Jurkat, Clone E6-1 (cell line): Measurements from ENCODE around the gene GRWD1.
A peak's percentile ranks its signal among the peaks of the same experiment; 100 is the strongest.

Experiments used
- DNase-seq: peaks from one replicate; pipeline ENCODE4 v3.0.0-alpha.2; 2011; ENCODE audit warnings: low read depth, low spot score
- H3K4me3 ChIP-seq: 2 replicates; pipeline ENCODE4 v1.5.1; 2011; ENCODE audit warnings: mild to moderate bottlenecking, low read length, control low read depth, moderate library complexity

GRWD1 gene

GRCh38 chr19:48489608-48490216 is 43.9 kb downstream of the GRWD1 start:
- no peak for DNase-seq
- no peak overlapping the region for H3K4me3 ChIP-seq

- H3K4me3 ChIP-seq = no peak overlapping the region
- peak; percentile 45 for DNase-seq
Measured at GRCh38 chr19:48490981-48491792, 45.4 kb downstream of the GRWD1 start.

- no peak for DNase-seq
- no peak overlapping the region for H3K4me3 ChIP-seq
Measured at GRCh38 chr19:48491793-48492123, 46.0 kb downstream of the GRWD1 start.

- H3K4me3 ChIP-seq = no peak overlapping the region
- peak; percentile 69 for DNase-seq
Measured at GRCh38 chr19:48492925-48493717, 47.3 kb downstream of the GRWD1 start.

GRCh38 chr19:48493718-48494401 is 48.1 kb downstream of the GRWD1 start:
- no peak for DNase-seq
- no peak overlapping the region for H3K4me3 ChIP-seq

GRCh38 chr19:48495396-48495795 is 49.6 kb downstream of the GRWD1 start:
- H3K4me3 ChIP-seq = no peak overlapping the region
- no peak for DNase-seq

GRCh38 chr19:48496959-48497727 is 51.4 kb downstream of the GRWD1 start:
- DNase-seq = no peak
- no peak overlapping the region for H3K4me3 ChIP-seq

GRCh38 chr19:48497728-48498594 is 52.2 kb downstream of the GRWD1 start:
- DNase-seq = no peak
- no peak overlapping the region for H3K4me3 ChIP-seq

- H3K4me3 ChIP-seq = no peak overlapping the region
- DNase-seq = no peak
Measured at GRCh38 chr19:48498595-48499311, 53.0 kb downstream of the GRWD1 start.

- DNase-seq = no peak
- H3K4me3 ChIP-seq = no peak overlapping the region
Measured at GRCh38 chr19:48499316-48500090, 53.7 kb downstream of the GRWD1 start.

- no peak for DNase-seq
- peak overlapping the region; percentile 0; the same call in 1 of the 2 replicates for H3K4me3 ChIP-seq
Measured at GRCh38 chr19:48500830-48501493, 55.2 kb downstream of the GRWD1 start.

GRCh38 chr19:48501494-48502349 is 55.9 kb downstream of the GRWD1 start:
- DNase-seq = peak; percentile 88
- peak overlapping the region; percentile 0 for H3K4me3 ChIP-seq

- H3K4me3 ChIP-seq = peak overlapping the region; percentile 27
- DNase-seq = no peak
Measured at GRCh38 chr19:48502350-48503018, 56.7 kb downstream of the GRWD1 start.

GRCh38 chr19:48506138-48506733 is 60.5 kb downstream of the GRWD1 start:
- DNase-seq = peak; percentile 60
- no peak overlapping the region for H3K4me3 ChIP-seq
